ENCODE measurements around the gene GLCE. TPM values are rescaled to one million over a fixed set of nuclear protein-coding genes. Genes with fewer than 3 reads are reported as not detected.

GLCE gene
- total and polyA plus RNA-seq, 9 of the 15 experiments (the other 6 are each of a cell fraction or from before 2014, with no cell fraction given), result 4.6 to 12.3 (median 10.6) TPM

DNA sequence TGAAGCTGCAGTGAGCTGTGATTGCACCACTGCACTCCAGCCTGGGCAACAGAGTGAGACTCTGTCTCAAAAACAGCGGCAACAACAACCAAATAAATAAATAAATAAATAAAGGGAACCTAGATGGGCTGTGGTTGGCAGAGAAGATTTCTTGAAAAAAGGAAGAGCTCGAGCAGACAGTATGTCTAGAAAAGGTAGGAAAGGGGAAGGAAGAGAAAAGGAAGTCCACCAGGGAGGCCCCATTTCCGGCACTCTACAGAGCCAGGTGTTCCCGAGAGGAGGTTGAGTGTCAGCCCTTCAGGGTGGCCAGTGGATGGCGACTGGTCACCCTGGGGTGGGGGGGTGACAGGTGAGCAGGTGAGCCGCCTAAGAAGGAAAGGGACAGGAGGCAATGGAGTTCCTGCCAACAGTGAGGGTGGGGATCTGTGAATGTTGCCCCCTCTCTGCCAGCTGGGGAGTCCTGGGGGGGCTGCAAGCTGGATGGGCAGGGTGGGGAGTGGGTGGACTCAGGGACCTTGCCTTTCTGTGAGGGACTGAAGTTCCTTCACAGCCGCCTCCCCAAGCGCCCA lies 153.1 kb downstream of the GLCE start:
- Histone ChIP-seq H3K9ac (ENCODE audit: insufficient read depth in 1 of 2, low read depth in 2 of 2, low read length in 2 of 2) (no peak overlapping the region), H3K79me2 (ENCODE audit: control insufficient read depth, insufficient read depth, low read length) (no peaks in the 10 kb centered on the region), H3K4me1 (replicated peaks in 1 of 2; ENCODE audit: control insufficient read depth in 2 of 2, insufficient read depth in 2 of 2, low read length in 2 of 2) (no peaks in the 10 kb centered on the region), H3K4me2 (ENCODE audit: insufficient read depth, low read length) (no peak overlapping the region), H3K4me3 (no peak overlapping the region), H4K20me1 (replicated peaks; ENCODE audit: control insufficient read depth, insufficient read depth, low read length) (peaks cover 5% of the 10 kb centered on the region; the same call in 1 of the 2 replicates), H3K27me3 (ENCODE audit: control insufficient read depth in 2 of 2, insufficient read depth in 2 of 2, low read length in 2 of 2) (peaks cover 23 to 56% of the 10 kb centered on the region in 2 experiments), H3K27ac (ENCODE audit: extremely low read depth, low read depth, low read length) (no peak overlapping the region), H3K9me3 (replicated peaks; ENCODE audit: control insufficient read depth, insufficient read depth, low read depth, low read length) (no peaks in the 10 kb centered on the region), H3K36me3 (ENCODE audit: control insufficient read depth, insufficient read depth, low read length) (no peaks in the 10 kb centered on the region), H2AFZ (ENCODE audit: low read depth, low read length) (no peak overlapping the region), H3K9me1 (ENCODE audit: control insufficient read depth, insufficient read depth, low read length) (peaks cover 5% of the 10 kb centered on the region)
- 2% methylated on average over 8 of the region's 8 CpGs for WGBS (ENCODE audit: insufficient coverage, low coverage, missing lambda C conversion rate)
- ATAC-seq (no peak), FAIRE-seq (no peak), DNase-seq (ENCODE audit: extremely low read depth in 1 of 4, low spot score in 3 of 4) (no peak)
- POLR2A ChIA-PET, result no interaction called here
- in situ Hi-C loops (cut with MboI), result no loop called here
- CTCF ChIA-PET (ENCODE audit: low intra/inter-chr PET ratio), result no interaction called here
- intact Hi-C loops (cut with micrococcal nuclease), result no loop called here
- no TSS peak for BruUV-seq (replicated peaks)
- TF ChIP-seq ZNF436 (CRISPR knock-in tag; IDR thresholded peaks at IDR 0.05), result no peak
- TF ChIP-seq, protein P1, sequence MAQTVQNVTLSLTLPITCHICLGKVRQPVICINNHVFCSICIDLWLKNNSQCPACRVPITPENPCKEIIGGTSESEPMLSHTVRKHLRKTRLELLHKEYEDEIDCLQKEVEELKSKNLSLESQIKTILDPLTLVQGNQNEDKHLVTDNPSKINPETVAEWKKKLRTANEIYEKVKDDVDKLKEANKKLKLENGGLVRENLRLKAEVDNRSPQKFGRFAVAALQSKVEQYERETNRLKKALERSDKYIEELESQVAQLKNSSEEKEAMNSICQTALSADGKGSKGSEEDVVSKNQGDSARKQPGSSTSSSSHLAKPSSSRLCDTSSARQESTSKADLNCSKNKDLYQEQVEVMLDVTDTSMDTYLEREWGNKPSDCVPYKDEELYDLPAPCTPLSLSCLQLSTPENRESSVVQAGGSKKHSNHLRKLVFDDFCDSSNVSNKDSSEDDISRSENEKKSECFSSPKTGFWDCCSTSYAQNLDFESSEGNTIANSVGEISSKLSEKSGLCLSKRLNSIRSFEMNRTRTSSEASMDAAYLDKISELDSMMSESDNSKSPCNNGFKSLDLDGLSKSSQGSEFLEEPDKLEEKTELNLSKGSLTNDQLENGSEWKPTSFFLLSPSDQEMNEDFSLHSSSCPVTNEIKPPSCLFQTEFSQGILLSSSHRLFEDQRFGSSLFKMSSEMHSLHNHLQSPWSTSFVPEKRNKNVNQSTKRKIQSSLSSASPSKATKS (CRISPR knock-in tag; IDR thresholded peaks at IDR 0.05), result no peak
- TF ChIP-seq ZC3H4 (CRISPR knock-in tag; IDR thresholded peaks at IDR 0.05; ENCODE audit: borderline replicate concordance), result no peak
- TF ChIP-seq, protein P2, sequence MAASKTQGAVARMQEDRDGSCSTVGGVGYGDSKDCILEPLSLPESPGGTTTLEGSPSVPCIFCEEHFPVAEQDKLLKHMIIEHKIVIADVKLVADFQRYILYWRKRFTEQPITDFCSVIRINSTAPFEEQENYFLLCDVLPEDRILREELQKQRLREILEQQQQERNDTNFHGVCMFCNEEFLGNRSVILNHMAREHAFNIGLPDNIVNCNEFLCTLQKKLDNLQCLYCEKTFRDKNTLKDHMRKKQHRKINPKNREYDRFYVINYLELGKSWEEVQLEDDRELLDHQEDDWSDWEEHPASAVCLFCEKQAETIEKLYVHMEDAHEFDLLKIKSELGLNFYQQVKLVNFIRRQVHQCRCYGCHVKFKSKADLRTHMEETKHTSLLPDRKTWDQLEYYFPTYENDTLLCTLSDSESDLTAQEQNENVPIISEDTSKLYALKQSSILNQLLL (CRISPR knock-in tag; IDR thresholded peaks at IDR 0.05; ENCODE audit: borderline replicate concordance), result no peak
- TF ChIP-seq DMBX1 (CRISPR knock-in tag; IDR thresholded peaks at IDR 0.05; ENCODE audit: borderline replicate concordance), result no peak
- no peak for TF ChIP-seq NELFE (IDR thresholded peaks at IDR 0.05; ENCODE audit: insufficient read depth, insufficient read length)
- no peak for TF ChIP-seq ZNF316 (IDR thresholded peaks at IDR 0.05)
- no peak for TF ChIP-seq CXXC5 (CRISPR knock-in tag; IDR thresholded peaks at IDR 0.05)
- TF ChIP-seq TAF15 (IDR thresholded peaks at IDR 0.05; ENCODE audit: low read depth, low read length), result no peak
- TF ChIP-seq STAG1 (CRISPR knock-in tag; IDR thresholded peaks at IDR 0.05; ENCODE audit: borderline replicate concordance), result no peak
- no peak for TF ChIP-seq SUPT5H (IDR thresholded peaks at IDR 0.05)
- TF ChIP-seq, protein P3, sequence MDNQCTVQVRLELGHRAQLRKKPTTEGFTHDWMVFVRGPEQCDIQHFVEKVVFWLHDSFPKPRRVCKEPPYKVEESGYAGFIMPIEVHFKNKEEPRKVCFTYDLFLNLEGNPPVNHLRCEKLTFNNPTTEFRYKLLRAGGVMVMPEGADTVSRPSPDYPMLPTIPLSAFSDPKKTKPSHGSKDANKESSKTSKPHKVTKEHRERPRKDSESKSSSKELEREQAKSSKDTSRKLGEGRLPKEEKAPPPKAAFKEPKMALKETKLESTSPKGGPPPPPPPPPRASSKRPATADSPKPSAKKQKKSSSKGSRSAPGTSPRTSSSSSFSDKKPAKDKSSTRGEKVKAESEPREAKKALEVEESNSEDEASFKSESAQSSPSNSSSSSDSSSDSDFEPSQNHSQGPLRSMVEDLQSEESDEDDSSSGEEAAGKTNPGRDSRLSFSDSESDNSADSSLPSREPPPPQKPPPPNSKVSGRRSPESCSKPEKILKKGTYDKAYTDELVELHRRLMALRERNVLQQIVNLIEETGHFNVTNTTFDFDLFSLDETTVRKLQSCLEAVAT (IDR thresholded peaks at IDR 0.05), result no peak
- TF ChIP-seq, protein P4, sequence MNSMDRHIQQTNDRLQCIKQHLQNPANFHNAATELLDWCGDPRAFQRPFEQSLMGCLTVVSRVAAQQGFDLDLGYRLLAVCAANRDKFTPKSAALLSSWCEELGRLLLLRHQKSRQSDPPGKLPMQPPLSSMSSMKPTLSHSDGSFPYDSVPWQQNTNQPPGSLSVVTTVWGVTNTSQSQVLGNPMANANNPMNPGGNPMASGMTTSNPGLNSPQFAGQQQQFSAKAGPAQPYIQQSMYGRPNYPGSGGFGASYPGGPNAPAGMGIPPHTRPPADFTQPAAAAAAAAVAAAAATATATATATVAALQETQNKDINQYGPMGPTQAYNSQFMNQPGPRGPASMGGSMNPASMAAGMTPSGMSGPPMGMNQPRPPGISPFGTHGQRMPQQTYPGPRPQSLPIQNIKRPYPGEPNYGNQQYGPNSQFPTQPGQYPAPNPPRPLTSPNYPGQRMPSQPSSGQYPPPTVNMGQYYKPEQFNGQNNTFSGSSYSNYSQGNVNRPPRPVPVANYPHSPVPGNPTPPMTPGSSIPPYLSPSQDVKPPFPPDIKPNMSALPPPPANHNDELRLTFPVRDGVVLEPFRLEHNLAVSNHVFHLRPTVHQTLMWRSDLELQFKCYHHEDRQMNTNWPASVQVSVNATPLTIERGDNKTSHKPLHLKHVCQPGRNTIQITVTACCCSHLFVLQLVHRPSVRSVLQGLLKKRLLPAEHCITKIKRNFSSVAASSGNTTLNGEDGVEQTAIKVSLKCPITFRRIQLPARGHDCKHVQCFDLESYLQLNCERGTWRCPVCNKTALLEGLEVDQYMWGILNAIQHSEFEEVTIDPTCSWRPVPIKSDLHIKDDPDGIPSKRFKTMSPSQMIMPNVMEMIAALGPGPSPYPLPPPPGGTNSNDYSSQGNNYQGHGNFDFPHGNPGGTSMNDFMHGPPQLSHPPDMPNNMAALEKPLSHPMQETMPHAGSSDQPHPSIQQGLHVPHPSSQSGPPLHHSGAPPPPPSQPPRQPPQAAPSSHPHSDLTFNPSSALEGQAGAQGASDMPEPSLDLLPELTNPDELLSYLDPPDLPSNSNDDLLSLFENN (IDR thresholded peaks at IDR 0.05; ENCODE audit: low read depth in 2 of 2, low read length in 2 of 2), result no peak
- no peak for TF ChIP-seq SMARCB1 (IDR thresholded peaks at IDR 0.05; ENCODE audit: insufficient read length, low read depth)
- no peak for TF ChIP-seq CBX2 (IDR thresholded peaks at IDR 0.05; ENCODE audit: insufficient read depth, low read length, poor library complexity, severe bottlenecking)
